Measurements from ENCODE around the gene AOPEP. TPM values are rescaled to one million over a fixed set of nuclear protein-coding genes. Genes with fewer than 3 reads are reported as not detected.

The AOPEP gene
- total and polyA plus RNA-seq, 2 of the 13 experiments (the other 11 are each of a cell fraction or from before 2014, with no cell fraction given) = 22.2 to 41.6 TPM

DNA sequence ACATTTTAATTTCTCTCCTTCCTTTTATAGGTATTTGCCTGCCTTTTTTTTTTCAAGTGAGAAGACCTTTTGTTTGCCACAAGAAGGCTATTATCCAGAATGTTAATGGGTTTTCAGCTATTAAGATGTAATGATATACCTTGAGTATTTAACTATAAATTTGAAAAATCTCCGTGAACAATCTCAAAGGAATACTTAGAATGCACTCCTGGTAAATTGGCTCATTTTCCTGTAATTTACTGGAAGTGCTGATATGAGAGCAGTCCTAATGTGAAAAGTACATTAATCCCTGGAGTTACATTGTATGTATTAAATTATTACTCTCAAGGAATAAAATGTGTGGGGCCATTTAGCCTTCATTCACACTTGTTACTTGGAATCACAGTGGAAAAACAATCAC is 32.4 kb downstream of the AOPEP start:
- no TSS peak for BruUV-seq (replicated peaks)
- CTCF ChIA-PET (ENCODE audit: low intra/inter-chr PET ratio, low total read pairs) = no interaction called here
- H3K79me2 ChIP-seq (ENCODE audit: insufficient read depth, low read length) = peaks cover 2% of the 10 kb centered on the region
- no peak overlapping the region for H3K4me2 ChIP-seq (ENCODE audit: low read depth, low read length)
- H2AFZ ChIP-seq (ENCODE audit: low read length) = no peak overlapping the region
- intact Hi-C loops (cut with micrococcal nuclease; ENCODE audit: unreplicated experiment) (no loop called here), in situ Hi-C loops (cut with HindIII; ENCODE audit: extremely low pct_ligation_motif_present, low pct_unique_long_range_greater_than_20kb) (no loop called here)
- H4K20me1 ChIP-seq (ENCODE audit: insufficient read depth, low read length) = no peaks in the 10 kb centered on the region
- H3K4me1 ChIP-seq (ENCODE audit: insufficient read depth, low read length) = no peaks in the 10 kb centered on the region
- FAIRE-seq = no peak
- TF ChIP-seq, protein P1, sequence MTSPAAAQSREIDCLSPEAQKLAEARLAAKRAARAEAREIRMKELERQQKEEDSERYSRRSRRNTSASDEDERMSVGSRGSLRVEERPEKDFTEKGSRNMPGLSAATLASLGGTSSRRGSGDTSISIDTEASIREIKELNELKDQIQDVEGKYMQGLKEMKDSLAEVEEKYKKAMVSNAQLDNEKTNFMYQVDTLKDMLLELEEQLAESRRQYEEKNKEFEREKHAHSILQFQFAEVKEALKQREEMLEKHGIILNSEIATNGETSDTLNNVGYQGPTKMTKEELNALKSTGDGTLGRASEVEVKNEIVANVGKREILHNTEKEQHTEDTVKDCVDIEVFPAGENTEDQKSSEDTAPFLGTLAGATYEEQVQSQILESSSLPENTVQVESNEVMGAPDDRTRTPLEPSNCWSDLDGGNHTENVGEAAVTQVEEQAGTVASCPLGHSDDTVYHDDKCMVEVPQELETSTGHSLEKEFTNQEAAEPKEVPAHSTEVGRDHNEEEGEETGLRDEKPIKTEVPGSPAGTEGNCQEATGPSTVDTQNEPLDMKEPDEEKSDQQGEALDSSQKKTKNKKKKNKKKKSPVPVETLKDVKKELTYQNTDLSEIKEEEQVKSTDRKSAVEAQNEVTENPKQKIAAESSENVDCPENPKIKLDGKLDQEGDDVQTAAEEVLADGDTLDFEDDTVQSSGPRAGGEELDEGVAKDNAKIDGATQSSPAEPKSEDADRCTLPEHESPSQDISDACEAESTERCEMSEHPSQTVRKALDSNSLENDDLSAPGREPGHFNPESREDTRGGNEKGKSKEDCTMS (CRISPR knock-in tag; conservative IDR thresholded peaks at IDR 0.05) = no peak
- H3K4me3 ChIP-seq (replicated peaks in 1 of 3; ENCODE audit: insufficient read depth in 1 of 3, low read depth in 2 of 3, low read length in 3 of 3) = no peak overlapping the region
- H3K36me3 ChIP-seq (replicated peaks in 1 of 2; ENCODE audit: control insufficient read depth in 1 of 2, insufficient read depth in 2 of 2, low read length in 2 of 2) = peaks cover 6 to 19% of the 10 kb centered on the region in 2 experiments; a peak in 4 of 5 replicates
- POLR2A ChIA-PET = no interaction called here
- DNase-seq (ENCODE audit: low spot score) = no peak
- no peaks in the 10 kb centered on the region for H3K9me3 ChIP-seq (ENCODE audit: low read length)
- no peaks in the 10 kb centered on the region for H3K27me3 ChIP-seq (ENCODE audit: control insufficient read depth in 1 of 2, insufficient read depth in 2 of 2, low read length in 2 of 2)
- 97% methylated on average over 1 of the region's 1 CpG for WGBS (ENCODE audit: low lambda C conversion rate)
- no peak for ATAC-seq
- no peak overlapping the region for H3K9ac ChIP-seq (ENCODE audit: insufficient read depth, low read depth, low read length)
- no peak overlapping the region for H3K27ac ChIP-seq (ENCODE audit: extremely low read length, insufficient read depth, low read length)

GRCh38 chr9:94760010-94760409 is 33.5 kb downstream of the AOPEP start:
- WGBS (ENCODE audit: low lambda C conversion rate) = 84% methylated on average over 7 of the region's 7 CpGs
- peaks cover 2% of the 10 kb centered on the region for H3K79me2 ChIP-seq (ENCODE audit: insufficient read depth, low read length)
- no peak for ATAC-seq
- no peak overlapping the region for H3K27ac ChIP-seq (ENCODE audit: extremely low read length, insufficient read depth, low read length)
- H3K9ac ChIP-seq (ENCODE audit: insufficient read depth, low read depth, low read length) = no peak overlapping the region
- no peak for FAIRE-seq
- H2AFZ ChIP-seq (ENCODE audit: low read length) = no peak overlapping the region
- ChIA-PET CTCF (ENCODE audit: low intra/inter-chr PET ratio, low total read pairs) (no interaction called here), POLR2A (no interaction called here)
- no peak for DNase-seq (ENCODE audit: low spot score)
- H4K20me1 ChIP-seq (ENCODE audit: insufficient read depth, low read length) = no peaks in the 10 kb centered on the region
- intact Hi-C loops (cut with micrococcal nuclease; ENCODE audit: unreplicated experiment) (no loop called here), in situ Hi-C loops (cut with HindIII; ENCODE audit: extremely low pct_ligation_motif_present, low pct_unique_long_range_greater_than_20kb) (no loop called here)
- no peak overlapping the region for H3K4me3 ChIP-seq (replicated peaks in 1 of 3; ENCODE audit: insufficient read depth in 1 of 3, low read depth in 2 of 3, low read length in 3 of 3)
- H3K9me3 ChIP-seq (ENCODE audit: low read length) = no peaks in the 10 kb centered on the region
- TF ChIP-seq SOX5 (CRISPR knock-in tag; IDR thresholded peaks at IDR 0.05; ENCODE audit: borderline replicate concordance) (no peak), RFX1 (IDR thresholded peaks at IDR 0.05) (peak; percentile 56; the same call in 1 of the 2 replicates)
- H3K4me1 ChIP-seq (ENCODE audit: insufficient read depth, low read length) = no peaks in the 10 kb centered on the region
- peaks cover 7 to 19% of the 10 kb centered on the region in 2 experiments; a peak in 4 of 5 replicates for H3K36me3 ChIP-seq (replicated peaks in 1 of 2; ENCODE audit: control insufficient read depth in 1 of 2, insufficient read depth in 2 of 2, low read length in 2 of 2)
- H3K27me3 ChIP-seq (ENCODE audit: control insufficient read depth in 1 of 2, insufficient read depth in 2 of 2, low read length in 2 of 2) = no peaks in the 10 kb centered on the region
- H3K4me2 ChIP-seq (ENCODE audit: low read depth, low read length) = no peak overlapping the region
- TSS peak; percentile 67 for BruUV-seq (replicated peaks)
